SJCRH30 (cell line): ENCODE measurements around the gene SNAI1. TPM values are rescaled to one million over a fixed set of nuclear protein-coding genes. Genes with fewer than 3 reads are reported as not detected.

ENCODE experiments used
- DNase-seq, 2 experiments: peaks; one replicate each; pipeline ENCODE4 v3.0.0-alpha.2; 2015 to 2020
- H3K27ac ChIP-seq: fragments of 250-450 bp; sonication (Bioruptor Pico); 2 replicates; pipeline ENCODE4 v1.5.1; 2020; ENCODE audit warnings: mild to moderate bottlenecking, moderate library complexity
- H3K27me3 ChIP-seq: fragments of 250-450 bp; sonication (Bioruptor Pico); 2 replicates; pipeline ENCODE4 v1.5.1; 2020; ENCODE audit warnings: mild to moderate bottlenecking, moderate library complexity
- H3K36me3 ChIP-seq: fragments of 250-450 bp; sonication (Bioruptor Pico); 2 replicates; pipeline ENCODE4 v1.5.1; 2020; ENCODE audit warnings: mild to moderate bottlenecking, moderate library complexity
- H3K4me1 ChIP-seq: fragments of 250-450 bp; sonication (Bioruptor Pico); 2 replicates; pipeline ENCODE4 v1.5.1; 2020; ENCODE audit warnings: mild to moderate bottlenecking, moderate library complexity
- H3K4me3 ChIP-seq: fragments of 250-450 bp; sonication (Bioruptor Pico); 2 replicates; pipeline ENCODE4 v1.5.1; 2020; ENCODE audit warnings: mild to moderate bottlenecking, moderate library complexity
- H3K9me3 ChIP-seq: fragments of 250-450 bp; sonication (Bioruptor Pico); replicated peaks from 2 replicates; pipeline ENCODE4 v1.5.1; 2020; ENCODE audit warnings: mild to moderate bottlenecking, moderate library complexity
- total RNA-seq: library from RNA; depleted of rRNA; stranded (reverse); fragments of >200 nt; shearing (Covaris generic); gene quantifications from 2 replicates; pipeline ENCODE4 v1.2.3, GENCODE V29; 2014; rRNA removed

SNAI1 gene
- 29.7 and 30.7 TPM in 2 replicates for total RNA-seq

- Histone ChIP-seq H3K27me3 (no peaks in the 10 kb centered on the region), H3K36me3 (peaks cover 39% of the 10 kb centered on the region), H3K27ac (peak within 1 kb of the TSS; percentile 55)
Measured at GRCh38 chr20:49982346-49983122, at the start of gene SNAI1. TSS of gene SNAI1 (plus strand) at chr20:49982980. CDS start at chr20:49983060, 80 bp downstream.

DNA sequence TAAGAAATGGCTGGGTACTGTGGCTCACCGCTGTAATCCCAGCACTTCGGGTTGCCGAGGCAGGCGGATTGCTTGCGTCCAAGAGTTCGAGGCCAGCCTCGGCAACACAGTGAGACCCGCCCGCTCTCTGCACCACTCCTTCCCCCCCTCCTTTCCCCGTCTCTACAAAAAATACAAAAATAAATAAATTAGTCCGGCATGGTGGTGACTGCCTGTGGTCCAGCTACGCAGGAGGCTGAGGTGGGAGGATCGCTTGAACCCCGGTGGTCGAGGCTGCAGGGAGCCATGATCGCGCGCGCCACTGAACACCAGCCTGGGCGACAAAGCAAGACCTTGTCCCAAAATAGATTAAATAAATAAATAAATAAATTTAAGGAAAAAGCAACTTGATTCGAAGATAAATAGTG lies 47.0 kb upstream of the SNAI1 start:
- Histone ChIP-seq H3K27me3 (no peaks in the 10 kb centered on the region), H3K4me3 (peak overlapping the region; percentile 98), H3K9me3 (no peaks in the 10 kb centered on the region), H3K4me1 (peaks cover 13% of the 10 kb centered on the region), H3K36me3 (peaks cover 12% of the 10 kb centered on the region), H3K27ac (no peak overlapping the region)
- DNase-seq, result no peak

More at GRCh38 chr20:49982346-49983122, at the start of gene SNAI1:
- Histone ChIP-seq H3K9me3 (no peaks in the 10 kb centered on the region), H3K4me3 (peak within 1 kb of the TSS; percentile 99), H3K4me1 (peaks cover 51% of the 10 kb centered on the region)
- DNase-seq, result peak; percentile 96

GRCh38 chr20:49936153-49937026 lies 46.4 kb upstream of the SNAI1 start, which contains the start of gene RNF114:
TSS of gene RNF114 (plus strand) at chr20:49936397. CDS start at chr20:49936413, 16 bp downstream.
- Histone ChIP-seq H3K27ac (peak within 1 kb of the TSS; percentile 91), H3K9me3 (no peaks in the 10 kb centered on the region), H3K36me3 (peaks cover 17% of the 10 kb centered on the region), H3K4me1 (peaks cover 13% of the 10 kb centered on the region), H3K27me3 (no peaks in the 10 kb centered on the region), H3K4me3 (peak within 1 kb of the TSS; percentile 98)
- DNase-seq, result peak; percentile 94 to 98

DNA sequence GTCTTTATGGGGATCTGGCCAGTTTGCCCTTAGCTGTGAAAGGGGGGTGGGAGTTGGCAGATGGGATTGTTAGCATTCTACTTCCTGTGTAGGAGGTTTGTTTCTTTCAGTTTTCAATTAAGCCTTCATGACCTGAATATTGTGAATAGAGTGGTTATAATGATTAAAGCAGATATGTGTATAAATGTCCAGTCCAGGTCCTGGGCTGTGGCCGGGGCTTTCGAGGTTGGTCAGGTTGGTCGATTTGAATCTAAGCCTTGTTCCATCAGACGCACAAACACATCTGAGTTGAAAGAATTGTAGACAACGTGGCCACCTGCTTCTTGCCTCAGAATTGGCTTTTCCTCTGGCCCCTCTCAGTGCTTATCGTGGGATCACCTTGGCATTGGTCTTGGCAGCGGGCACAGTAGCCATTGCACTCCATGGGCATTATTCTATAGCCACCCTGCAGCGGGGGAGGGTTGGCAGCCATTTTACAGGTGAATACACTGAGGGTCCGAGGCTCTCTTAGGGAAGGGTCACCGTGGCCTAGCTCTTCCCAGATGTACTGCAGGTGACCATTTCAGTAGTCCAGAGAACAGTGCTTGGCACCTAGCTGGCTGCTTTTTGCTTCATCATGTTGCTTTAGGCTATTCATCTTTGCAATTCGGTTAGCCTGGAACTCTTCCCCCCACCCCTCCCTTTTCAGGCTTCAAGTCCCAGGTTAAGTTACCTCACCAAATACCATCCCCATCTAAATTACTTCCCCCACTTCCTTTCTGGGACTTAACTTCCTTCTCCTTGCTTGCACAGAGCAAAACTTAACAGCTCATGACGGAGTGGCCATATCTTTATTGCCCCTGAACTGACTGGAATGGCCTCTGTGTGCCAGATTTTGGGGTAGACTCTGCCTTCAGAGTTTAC lies 45.5 kb upstream of the SNAI1 start:
- DNase-seq, result no peak
- H3K4me1 ChIP-seq, result peaks cover 13% of the 10 kb centered on the region

GRCh38 chr20:49938173-49939163 lies 44.3 kb upstream of the SNAI1 start:
- H3K27ac ChIP-seq, result no peak overlapping the region
- peaks cover 13% of the 10 kb centered on the region for H3K4me1 ChIP-seq
- no peak for DNase-seq
- no peaks in the 10 kb centered on the region for H3K27me3 ChIP-seq
- H3K9me3 ChIP-seq, result no peaks in the 10 kb centered on the region
- H3K36me3 ChIP-seq, result peaks cover 37% of the 10 kb centered on the region
- no peak overlapping the region for H3K4me3 ChIP-seq

More for the DNA sequence above, 45.5 kb upstream of the SNAI1 start:
- Histone ChIP-seq H3K36me3 (peaks cover 26% of the 10 kb centered on the region), H3K9me3 (no peaks in the 10 kb centered on the region), H3K27ac (peak overlapping the region; percentile 91), H3K27me3 (no peaks in the 10 kb centered on the region), H3K4me3 (peak overlapping the region; percentile 98)

DNA sequence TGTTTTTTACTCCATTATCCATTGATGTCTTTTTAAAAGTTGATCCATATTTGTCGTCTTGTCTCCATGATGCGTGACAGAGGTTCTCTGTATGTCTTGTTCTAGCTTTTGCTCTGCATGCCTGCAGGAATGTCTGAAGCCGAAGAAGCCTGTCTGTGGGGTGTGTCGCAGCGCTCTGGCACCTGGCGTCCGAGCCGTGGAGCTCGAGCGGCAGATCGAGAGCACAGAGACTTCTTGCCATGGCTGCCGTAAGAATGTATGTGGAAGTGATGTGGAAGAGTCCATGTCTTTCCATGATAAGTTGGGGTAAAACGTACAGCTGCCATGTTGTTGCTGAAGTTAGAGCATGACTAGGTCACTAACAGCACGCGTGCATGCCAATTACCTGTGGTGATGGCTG lies 41.3 kb upstream of the SNAI1 start:
- H3K36me3 ChIP-seq, result peaks cover 63% of the 10 kb centered on the region
- no peaks in the 10 kb centered on the region for H3K9me3 ChIP-seq

GRCh38 chr20:49942303-49942702 lies 40.5 kb upstream of the SNAI1 start:
- DNase-seq, result no peak
- H3K4me3 ChIP-seq, result no peak overlapping the region
- H3K4me1 ChIP-seq, result peaks cover 11% of the 10 kb centered on the region
- H3K9me3 ChIP-seq, result no peaks in the 10 kb centered on the region
- H3K27ac ChIP-seq, result no peak overlapping the region
- peaks cover 70% of the 10 kb centered on the region for H3K36me3 ChIP-seq
- H3K27me3 ChIP-seq, result no peaks in the 10 kb centered on the region

More for the DNA sequence above, 41.3 kb upstream of the SNAI1 start:
- DNase-seq, result no peak
- Histone ChIP-seq H3K27me3 (no peaks in the 10 kb centered on the region), H3K4me3 (no peak overlapping the region), H3K27ac (no peak overlapping the region), H3K4me1 (peaks cover 13% of the 10 kb centered on the region)

DNA sequence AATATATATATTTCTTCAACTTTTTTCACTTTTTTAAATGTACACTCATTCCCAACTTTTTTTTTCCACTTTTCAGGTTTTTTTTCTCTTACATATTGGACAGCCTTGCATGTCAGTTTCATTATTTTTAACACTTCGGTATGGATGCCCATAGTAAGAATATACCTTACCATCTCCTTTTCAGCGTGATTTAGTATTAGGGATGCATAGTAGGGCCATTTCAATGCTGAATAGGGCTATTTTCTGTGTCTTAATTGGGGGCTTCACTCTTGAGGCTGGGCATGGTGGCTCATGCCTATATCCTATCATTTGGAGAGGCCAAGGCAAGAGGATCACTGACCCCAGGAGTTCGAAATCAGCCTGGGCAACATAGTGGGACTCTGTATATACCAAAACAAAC lies 39.8 kb upstream of the SNAI1 start:
- Histone ChIP-seq H3K27me3 (no peaks in the 10 kb centered on the region), H3K27ac (no peak overlapping the region), H3K9me3 (no peaks in the 10 kb centered on the region), H3K36me3 (peaks cover 73% of the 10 kb centered on the region), H3K4me3 (no peak overlapping the region), H3K4me1 (peaks cover 4% of the 10 kb centered on the region)
- DNase-seq, result no peak

DNA sequence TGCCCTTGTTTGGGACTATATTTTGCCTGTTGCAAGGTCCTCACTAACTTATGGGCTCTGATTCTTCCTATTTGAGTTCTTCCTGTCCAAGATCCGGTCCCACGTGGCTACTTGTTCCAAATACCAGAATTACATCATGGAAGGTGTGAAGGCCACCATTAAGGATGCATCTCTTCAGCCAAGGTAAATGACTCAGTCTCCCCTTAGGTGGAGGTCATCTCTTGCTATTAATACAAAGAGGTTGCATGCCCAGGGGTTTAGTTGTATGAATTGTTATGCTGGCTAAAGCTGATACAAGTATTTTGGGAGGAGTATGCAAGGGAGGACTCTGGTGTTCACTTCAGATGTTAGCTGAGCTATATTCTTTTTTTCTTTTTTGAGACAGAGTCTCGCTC lies 37.5 kb upstream of the SNAI1 start:
- DNase-seq, result no peak
- Histone ChIP-seq H3K27ac (no peak overlapping the region), H3K4me1 (no peaks in the 10 kb centered on the region), H3K4me3 (no peak overlapping the region), H3K27me3 (no peaks in the 10 kb centered on the region), H3K36me3 (peaks cover 85% of the 10 kb centered on the region), H3K9me3 (no peaks in the 10 kb centered on the region)

GRCh38 chr20:49945701-49946477 lies 36.9 kb upstream of the SNAI1 start:
- no peaks in the 10 kb centered on the region for H3K27me3 ChIP-seq
- H3K4me1 ChIP-seq, result no peaks in the 10 kb centered on the region
- no peaks in the 10 kb centered on the region for H3K9me3 ChIP-seq
- H3K27ac ChIP-seq, result no peak overlapping the region
- no peak for DNase-seq
- H3K36me3 ChIP-seq, result peaks cover 89% of the 10 kb centered on the region
- no peak overlapping the region for H3K4me3 ChIP-seq

DNA sequence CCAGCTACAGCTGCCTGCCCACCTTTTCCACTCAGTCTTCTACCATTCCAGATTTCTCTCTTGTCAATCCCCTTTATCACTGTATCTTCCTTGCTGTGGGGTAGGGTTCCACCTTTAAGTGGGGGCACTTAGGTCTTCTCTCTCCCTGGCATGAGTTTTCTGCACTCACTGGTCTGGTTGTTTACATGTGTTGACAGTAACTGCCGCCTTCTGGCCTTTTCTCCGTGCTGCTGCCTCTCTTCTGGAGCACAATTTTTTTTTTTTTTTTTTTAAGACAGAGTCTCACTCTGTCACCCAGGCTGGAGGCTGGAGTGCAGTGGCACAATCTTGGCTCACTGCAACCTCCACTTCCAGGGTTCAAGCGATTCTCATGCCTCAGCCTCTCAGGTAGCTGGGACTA lies 34.6 kb upstream of the SNAI1 start:
- H3K4me1 ChIP-seq, result no peaks in the 10 kb centered on the region
- no peaks in the 10 kb centered on the region for H3K9me3 ChIP-seq
- no peak overlapping the region for H3K4me3 ChIP-seq
- H3K27me3 ChIP-seq, result no peaks in the 10 kb centered on the region
- DNase-seq, result no peak
- H3K27ac ChIP-seq, result no peak overlapping the region
- H3K36me3 ChIP-seq, result peaks cover 90% of the 10 kb centered on the region

GRCh38 chr20:49948809-49949507 lies 33.8 kb upstream of the SNAI1 start:
- Histone ChIP-seq H3K27me3 (no peaks in the 10 kb centered on the region), H3K27ac (no peak overlapping the region), H3K9me3 (no peaks in the 10 kb centered on the region), H3K36me3 (peaks cover 95% of the 10 kb centered on the region), H3K4me1 (no peaks in the 10 kb centered on the region), H3K4me3 (no peak overlapping the region)
- no peak for DNase-seq
